ENCODE measurements around the gene PRDM15. TPM values are rescaled to one million over a fixed set of nuclear protein-coding genes. Genes with fewer than 3 reads are reported as not detected.

Gene PRDM15
- total RNA-seq, 3 donors from 2014 or later (not counting 1 experiment from before 2014, with no cell fraction given), result 11.4 to 13.5 (median 11.9) TPM

DNA sequence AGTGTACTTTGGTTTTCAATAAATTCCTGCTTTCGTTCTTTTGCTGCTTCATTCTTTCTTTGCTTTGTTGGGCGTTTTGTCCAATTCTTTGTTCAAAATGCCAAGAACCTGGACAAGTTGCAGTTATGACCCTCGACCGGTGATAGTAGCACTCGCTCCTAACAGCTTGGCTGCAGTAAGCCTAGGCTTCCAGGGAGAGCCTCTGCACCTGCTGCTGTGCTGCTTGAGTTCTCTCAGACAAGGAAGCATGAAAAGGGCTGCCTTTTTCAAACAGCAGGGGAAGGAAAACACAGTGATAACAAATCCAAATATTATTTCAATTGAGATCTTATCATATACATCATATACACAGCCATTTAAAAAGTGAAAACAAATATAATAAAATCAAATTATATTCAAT is 99.5 kb downstream of the PRDM15 start:
- no peak for DNase-seq
- Histone ChIP-seq H3K9me3 (ENCODE audit: control insufficient read depth, insufficient read depth, low read length) (no peaks in the 10 kb centered on the region), H3K36me3 (ENCODE audit: control insufficient read depth, insufficient read depth, low read length) (no peaks in the 10 kb centered on the region), H3K4me3 (ENCODE audit: low read length) (no peak overlapping the region), H3K4me1 (ENCODE audit: control insufficient read depth, insufficient read depth, low read length) (no peaks in the 10 kb centered on the region), H3K27ac (ENCODE audit: low read length) (no peak overlapping the region), H3K27me3 (ENCODE audit: control insufficient read depth, insufficient read depth, low read length) (peaks cover 18% of the 10 kb centered on the region)
- Mint-ChIP-seq H3K27ac (no peak overlapping the region), H3K9me3 (no peaks in the 10 kb centered on the region), H3K36me3 (no peaks in the 10 kb centered on the region), H3K4me3 (no peak overlapping the region), H3K27me3 (ENCODE audit: low read depth in 2 of 2) (peaks cover 36 to 57% of the 10 kb centered on the region in 2 donors), H3K4me1 (peaks cover 0 to 6% of the 10 kb centered on the region in 2 donors)
- no peak for ATAC-seq
- 65% methylated on average over 5 of the region's 5 CpGs for WGBS (ENCODE audit: insufficient coverage)
- TF ChIP-seq, protein P1, sequence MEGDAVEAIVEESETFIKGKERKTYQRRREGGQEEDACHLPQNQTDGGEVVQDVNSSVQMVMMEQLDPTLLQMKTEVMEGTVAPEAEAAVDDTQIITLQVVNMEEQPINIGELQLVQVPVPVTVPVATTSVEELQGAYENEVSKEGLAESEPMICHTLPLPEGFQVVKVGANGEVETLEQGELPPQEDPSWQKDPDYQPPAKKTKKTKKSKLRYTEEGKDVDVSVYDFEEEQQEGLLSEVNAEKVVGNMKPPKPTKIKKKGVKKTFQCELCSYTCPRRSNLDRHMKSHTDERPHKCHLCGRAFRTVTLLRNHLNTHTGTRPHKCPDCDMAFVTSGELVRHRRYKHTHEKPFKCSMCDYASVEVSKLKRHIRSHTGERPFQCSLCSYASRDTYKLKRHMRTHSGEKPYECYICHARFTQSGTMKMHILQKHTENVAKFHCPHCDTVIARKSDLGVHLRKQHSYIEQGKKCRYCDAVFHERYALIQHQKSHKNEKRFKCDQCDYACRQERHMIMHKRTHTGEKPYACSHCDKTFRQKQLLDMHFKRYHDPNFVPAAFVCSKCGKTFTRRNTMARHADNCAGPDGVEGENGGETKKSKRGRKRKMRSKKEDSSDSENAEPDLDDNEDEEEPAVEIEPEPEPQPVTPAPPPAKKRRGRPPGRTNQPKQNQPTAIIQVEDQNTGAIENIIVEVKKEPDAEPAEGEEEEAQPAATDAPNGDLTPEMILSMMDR (IDR thresholded peaks at IDR 0.05), result no peak
- intact Hi-C loops (cut with micrococcal nuclease), result no loop called here

DNA sequence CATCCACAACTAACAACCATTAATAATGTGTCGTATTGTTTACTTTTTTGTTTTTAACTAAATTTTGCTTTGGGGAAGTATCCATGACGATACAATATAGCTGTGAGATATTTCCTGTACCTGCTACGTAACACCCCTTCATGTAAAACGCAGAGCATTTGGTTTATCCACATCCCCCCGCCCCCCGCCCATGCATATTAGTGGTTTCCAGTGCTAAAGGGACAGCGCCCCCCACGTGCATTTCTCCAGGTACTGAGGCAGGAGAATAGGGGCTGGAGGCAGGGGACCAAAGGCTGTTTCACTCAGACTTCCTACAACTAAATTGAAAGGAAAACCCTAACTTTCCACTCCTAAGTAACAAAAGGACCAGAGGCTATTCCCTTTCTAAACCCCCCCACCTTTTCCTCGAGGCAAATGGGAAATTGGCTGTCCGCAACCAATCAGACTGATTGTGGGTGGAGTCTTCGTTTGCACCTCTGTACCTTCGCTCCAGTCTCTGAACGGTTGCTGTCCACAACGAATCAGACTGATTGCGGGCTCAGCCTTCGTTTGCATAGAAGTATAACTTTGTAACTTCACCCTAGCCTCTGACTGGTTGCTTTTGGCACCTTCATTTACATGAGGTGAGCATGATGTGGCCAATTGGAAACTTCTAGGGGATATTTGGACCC is 100.1 kb downstream of the PRDM15 start:
- Mint-ChIP-seq H3K4me1 (peaks cover 0 to 4% of the 10 kb centered on the region in 2 donors), H3K9me3 (no peaks in the 10 kb centered on the region), H3K27ac (no peak overlapping the region), H3K27me3 (ENCODE audit: low read depth in 2 of 2) (peaks cover 36 to 57% of the 10 kb centered on the region in 2 donors), H3K36me3 (no peaks in the 10 kb centered on the region), H3K4me3 (no peak overlapping the region)
- WGBS (ENCODE audit: insufficient coverage), result 12% methylated on average over 15 of the region's 16 CpGs
- Histone ChIP-seq H3K27ac (ENCODE audit: low read length) (no peak overlapping the region), H3K4me3 (ENCODE audit: low read length) (no peak overlapping the region), H3K27me3 (ENCODE audit: control insufficient read depth, insufficient read depth, low read length) (peaks cover 18% of the 10 kb centered on the region), H3K4me1 (ENCODE audit: control insufficient read depth, insufficient read depth, low read length) (no peaks in the 10 kb centered on the region), H3K36me3 (ENCODE audit: control insufficient read depth, insufficient read depth, low read length) (no peaks in the 10 kb centered on the region), H3K9me3 (ENCODE audit: control insufficient read depth, insufficient read depth, low read length) (no peaks in the 10 kb centered on the region)
- TF ChIP-seq, protein P1 (IDR thresholded peaks at IDR 0.05), result no peak
- ATAC-seq (no peak), DNase-seq (no peak)
- intact Hi-C loops (cut with micrococcal nuclease), result no loop called here

DNA sequence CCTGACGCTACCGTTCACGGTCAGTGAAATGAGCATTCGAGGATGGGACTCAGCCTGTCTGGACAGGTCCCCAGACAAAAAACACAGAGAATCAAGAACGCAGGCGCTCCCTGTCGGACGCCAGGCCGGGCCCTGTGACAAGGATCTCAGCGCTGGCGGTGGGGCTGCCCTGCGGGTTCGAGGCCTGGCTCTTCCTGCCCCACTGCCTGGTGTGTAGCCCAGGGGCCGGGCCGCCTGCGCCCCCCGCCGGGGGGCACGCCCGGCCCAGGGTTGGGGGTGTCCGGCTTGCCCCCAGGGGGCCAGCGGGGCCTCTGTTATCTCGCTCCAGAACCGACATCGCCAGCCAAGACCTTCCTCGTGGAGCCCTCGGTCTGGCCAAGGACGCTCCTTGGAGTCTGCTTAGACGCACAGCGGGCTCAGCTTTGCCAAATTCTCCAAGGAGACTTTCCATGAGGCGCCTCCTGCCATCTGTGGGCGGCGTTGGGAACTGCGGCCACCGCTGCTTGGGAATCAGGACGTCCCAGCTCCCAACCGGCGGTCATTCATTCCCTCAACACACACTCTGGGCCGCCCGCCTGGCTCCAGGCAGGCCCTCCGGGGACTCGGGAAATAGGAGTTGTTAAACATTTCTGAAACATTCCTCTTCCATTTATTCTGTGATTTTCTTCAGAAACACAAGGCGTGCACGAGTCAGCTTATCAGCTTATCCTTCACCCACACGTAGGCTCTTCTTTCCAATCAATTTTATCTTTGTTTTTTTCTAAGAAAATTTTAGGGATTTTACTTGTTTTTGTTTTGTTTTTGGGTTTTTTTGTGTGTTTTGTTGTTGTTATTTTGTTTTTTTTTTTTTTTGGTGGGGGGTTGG is 101.0 kb downstream of the PRDM15 start:
- H3K36me3 Mint-ChIP-seq, result no peaks in the 10 kb centered on the region
- H3K9me3 ChIP-seq (ENCODE audit: control insufficient read depth, insufficient read depth, low read length), result no peaks in the 10 kb centered on the region
- no peak overlapping the region for H3K4me3 ChIP-seq (ENCODE audit: low read length)
- no peak overlapping the region for H3K27ac ChIP-seq (ENCODE audit: low read length)
- H3K27ac Mint-ChIP-seq, result no peak overlapping the region
- intact Hi-C loops (cut with micrococcal nuclease), result no loop called here
- peaks cover 12% of the 10 kb centered on the region for H3K27me3 ChIP-seq (ENCODE audit: control insufficient read depth, insufficient read depth, low read length)
- TF ChIP-seq, protein P1 (IDR thresholded peaks at IDR 0.05), result no peak
- no peaks in the 10 kb centered on the region for H3K36me3 ChIP-seq (ENCODE audit: control insufficient read depth, insufficient read depth, low read length)
- H3K27me3 Mint-ChIP-seq (ENCODE audit: low read depth in 2 of 2), result peaks cover 31 to 52% of the 10 kb centered on the region in 2 donors
- 31% methylated on average over 44 of the region's 45 CpGs for WGBS (ENCODE audit: insufficient coverage)
- DNase-seq, result no peak
- H3K9me3 Mint-ChIP-seq, result no peaks in the 10 kb centered on the region
- ATAC-seq, result no peak
- no peaks in the 10 kb centered on the region for H3K4me1 Mint-ChIP-seq
- no peak overlapping the region for H3K4me3 Mint-ChIP-seq
- no peaks in the 10 kb centered on the region for H3K4me1 ChIP-seq (ENCODE audit: control insufficient read depth, insufficient read depth, low read length)
